Suprapubic skin (tissue), 3 donors: Measurements from ENCODE around the gene SELP.

Experiments
- CTCF ChIP-seq, 2 donors: fragments of 200-600 bp in 1 of 2; fragments of 450-650 bp in 1 of 2; sonication (generic) in 1 of 2; IDR thresholded peaks; one replicate each; pipeline ENCODE4 v1.5.1; 2016 to 2019; ENCODE audit warnings: antibody characterized with exemption in 2 of 2, mild to moderate bottlenecking in 1 of 2, moderate library complexity in 1 of 2
- EP300 ChIP-seq: sonication (generic); formaldehyde crosslinking; IDR thresholded peaks from one replicate; pipeline ENCODE4 v1.6.1; 2017; ENCODE audit warnings: antibody characterized with exemption

GRCh38 chr1:169550294-169550693 is 79.6 kb downstream of the SELP start:
- TF ChIP-seq CTCF (IDR thresholded peaks at IDR 0.05), result peak in 1 of 2 donors; percentile 8
- no peak for TF ChIP-seq EP300
